Measurements from ENCODE around the gene NOM1.
"Not testable (repeated sequence)": the region's sequence is repeated elsewhere in the genome, so short reads cannot be mapped to it uniquely, and the experiment has no call there.

The NOM1 gene

GRCh38 chr7:156950381-156950858 is 908 bp downstream of the NOM1 start:
- ATAC-seq (ENCODE audit: insufficient read depth, low read depth) = peak; percentile 1; the same call in 1 of the 3 replicates
- TF ChIP-seq CTCF (IDR thresholded peaks at IDR 0.05; ENCODE audit: borderline replicate concordance, extremely low read depth, low read length, poor library complexity, severe bottlenecking) (no peak), EZH2 (IDR thresholded peaks at IDR 0.05; ENCODE audit: borderline replicate concordance, low read depth, low read length, severe bottlenecking) (no peak)
- H2AFZ ChIP-seq (ENCODE audit: low read depth, low read length) = peak overlapping the region; percentile 95

GRCh38 chr7:156953215-156953614 is 3.7 kb downstream of the NOM1 start:
- H3K4me1 ChIP-seq (ENCODE audit: insufficient read depth, low read length) = peaks cover 33% of the 10 kb centered on the region
- not testable (repeated sequence) for H3K4me3 ChIP-seq (ENCODE audit: low read depth in 1 of 2, low read length in 2 of 2); ATAC-seq (ENCODE audit: insufficient read depth, low read depth); H3K27me3 ChIP-seq (ENCODE audit: insufficient read depth, low read length, poor library complexity); DNase-seq; H3K9me3 ChIP-seq (ENCODE audit: insufficient read depth, low read length, severe bottlenecking); H2AFZ ChIP-seq (ENCODE audit: low read depth, low read length); H3K27ac ChIP-seq (ENCODE audit: low read length); H3K9ac ChIP-seq (ENCODE audit: low read depth, low read length)
- peaks cover 66% of the 10 kb centered on the region for H4K20me1 ChIP-seq (ENCODE audit: insufficient read depth, low read length)
- H3K79me2 ChIP-seq (ENCODE audit: insufficient read depth, low read length) = peaks cover 77% of the 10 kb centered on the region
- peaks cover 63% of the 10 kb centered on the region for H3K36me3 ChIP-seq (ENCODE audit: insufficient read depth, low read length)
- peak overlapping the region; percentile 76; the same call in 1 of the 2 replicates for H3K4me2 ChIP-seq (ENCODE audit: insufficient read depth, low read length)

More at GRCh38 chr7:156950381-156950858, 908 bp downstream of the NOM1 start:
- H3K27me3 ChIP-seq (ENCODE audit: insufficient read depth, low read length, poor library complexity) = peaks cover 9% of the 10 kb centered on the region
- peaks cover 33% of the 10 kb centered on the region for H3K4me1 ChIP-seq (ENCODE audit: insufficient read depth, low read length)
- H3K36me3 ChIP-seq (ENCODE audit: insufficient read depth, low read length) = peaks cover 40% of the 10 kb centered on the region
- H3K9me3 ChIP-seq (ENCODE audit: insufficient read depth, low read length, severe bottlenecking) = no peaks in the 10 kb centered on the region
- peaks cover 58% of the 10 kb centered on the region for H3K79me2 ChIP-seq (ENCODE audit: insufficient read depth, low read length)
- peak overlapping the region; percentile 78 to 82 for H3K4me3 ChIP-seq (ENCODE audit: low read depth in 1 of 2, low read length in 2 of 2)
- peak overlapping the region; percentile 76 for H3K4me2 ChIP-seq (ENCODE audit: insufficient read depth, low read length)
- peaks cover 51% of the 10 kb centered on the region for H4K20me1 ChIP-seq (ENCODE audit: insufficient read depth, low read length)
- peak overlapping the region; percentile 78 for H3K27ac ChIP-seq (ENCODE audit: low read length)
- DNase-seq = peak; percentile 30
- H3K9ac ChIP-seq (ENCODE audit: low read depth, low read length) = peak overlapping the region; percentile 89

GRCh38 chr7:156954941-156955340 is 5.4 kb downstream of the NOM1 start:
- Histone ChIP-seq H3K27me3 (ENCODE audit: insufficient read depth, low read length, poor library complexity) (no peaks in the 10 kb centered on the region), H3K27ac (ENCODE audit: low read length) (no peak overlapping the region), H2AFZ (ENCODE audit: low read depth, low read length) (no peak overlapping the region), H3K79me2 (ENCODE audit: insufficient read depth, low read length) (peaks cover 76% of the 10 kb centered on the region), H3K36me3 (ENCODE audit: insufficient read depth, low read length) (peaks cover 77% of the 10 kb centered on the region), H4K20me1 (ENCODE audit: insufficient read depth, low read length) (peaks cover 77% of the 10 kb centered on the region), H3K4me1 (ENCODE audit: insufficient read depth, low read length) (peaks cover 28% of the 10 kb centered on the region), H3K4me3 (ENCODE audit: low read depth in 1 of 2, low read length in 2 of 2) (no peak overlapping the region), H3K9me3 (ENCODE audit: insufficient read depth, low read length, severe bottlenecking) (no peaks in the 10 kb centered on the region), H3K9ac (ENCODE audit: low read depth, low read length) (no peak overlapping the region), H3K4me2 (ENCODE audit: insufficient read depth, low read length) (no peak overlapping the region)
- TF ChIP-seq EZH2 (IDR thresholded peaks at IDR 0.05; ENCODE audit: borderline replicate concordance, low read depth, low read length, severe bottlenecking) = no peak
- no peak for TF ChIP-seq CTCF (IDR thresholded peaks at IDR 0.05; ENCODE audit: borderline replicate concordance, extremely low read depth, low read length, poor library complexity, severe bottlenecking)
- ATAC-seq (ENCODE audit: insufficient read depth, low read depth) (no peak), DNase-seq (no peak)

GRCh38 chr7:156956727-156957126 is 7.2 kb downstream of the NOM1 start:
- H3K4me2 ChIP-seq (ENCODE audit: insufficient read depth, low read length) = no peak overlapping the region
- TF ChIP-seq EZH2 (IDR thresholded peaks at IDR 0.05; ENCODE audit: borderline replicate concordance, low read depth, low read length, severe bottlenecking) (no peak), CTCF (IDR thresholded peaks at IDR 0.05; ENCODE audit: borderline replicate concordance, extremely low read depth, low read length, poor library complexity, severe bottlenecking) (no peak)
- DNase-seq (no peak), ATAC-seq (ENCODE audit: insufficient read depth, low read depth) (no peak)
- no peaks in the 10 kb centered on the region for H3K9me3 ChIP-seq (ENCODE audit: insufficient read depth, low read length, severe bottlenecking)
- H2AFZ ChIP-seq (ENCODE audit: low read depth, low read length) = no peak overlapping the region
- peaks cover 90% of the 10 kb centered on the region for H3K36me3 ChIP-seq (ENCODE audit: insufficient read depth, low read length)
- H3K27ac ChIP-seq (ENCODE audit: low read length) = no peak overlapping the region
- H3K9ac ChIP-seq (ENCODE audit: low read depth, low read length) = no peak overlapping the region
- peaks cover 65% of the 10 kb centered on the region for H3K79me2 ChIP-seq (ENCODE audit: insufficient read depth, low read length)
- H3K4me3 ChIP-seq (ENCODE audit: low read depth in 1 of 2, low read length in 2 of 2) = no peak overlapping the region
- peaks cover 13% of the 10 kb centered on the region for H3K4me1 ChIP-seq (ENCODE audit: insufficient read depth, low read length)
- peaks cover 74% of the 10 kb centered on the region for H4K20me1 ChIP-seq (ENCODE audit: insufficient read depth, low read length)
- no peaks in the 10 kb centered on the region for H3K27me3 ChIP-seq (ENCODE audit: insufficient read depth, low read length, poor library complexity)
